Tibial nerve (tissue), 4 donors: ENCODE data around the gene SNRPD1.

Source experiments
- EP300 ChIP-seq, 2 donors: sonication (generic); formaldehyde crosslinking; IDR thresholded peaks; one replicate each; pipeline ENCODE4 v1.6.1; 2017; ENCODE audit warnings: antibody characterized with exemption in 2 of 2, mild to moderate bottlenecking in 1 of 2
- POLR2A ChIP-seq, 2 donors: fragments of 450-650 bp; IDR thresholded peaks; one replicate each; pipeline ENCODE4 v1.6.1; 2017; ENCODE audit warnings: antibody characterized with exemption in 2 of 2, mild to moderate bottlenecking in 2 of 2, moderate library complexity in 2 of 2
- TF ChIP-seq, protein P1 (sequence below), 5 experiments: fragments of 200-600 bp in 3 of 5; fragments of 450-650 bp in 2 of 5; sonication (generic) in 3 of 5; IDR thresholded peaks; one replicate each; pipeline ENCODE4 v1.5.1; 2016 to 2019; ENCODE audit warnings: antibody characterized with exemption in 5 of 5, mild to moderate bottlenecking in 3 of 5, moderate library complexity in 2 of 5

GRCh38 chr18:21605213-21605612 is 6.9 kb upstream of the SNRPD1 start:
- no peak for TF ChIP-seq POLR2A (IDR thresholded peaks at IDR 0.05)
- TF ChIP-seq, protein P1, sequence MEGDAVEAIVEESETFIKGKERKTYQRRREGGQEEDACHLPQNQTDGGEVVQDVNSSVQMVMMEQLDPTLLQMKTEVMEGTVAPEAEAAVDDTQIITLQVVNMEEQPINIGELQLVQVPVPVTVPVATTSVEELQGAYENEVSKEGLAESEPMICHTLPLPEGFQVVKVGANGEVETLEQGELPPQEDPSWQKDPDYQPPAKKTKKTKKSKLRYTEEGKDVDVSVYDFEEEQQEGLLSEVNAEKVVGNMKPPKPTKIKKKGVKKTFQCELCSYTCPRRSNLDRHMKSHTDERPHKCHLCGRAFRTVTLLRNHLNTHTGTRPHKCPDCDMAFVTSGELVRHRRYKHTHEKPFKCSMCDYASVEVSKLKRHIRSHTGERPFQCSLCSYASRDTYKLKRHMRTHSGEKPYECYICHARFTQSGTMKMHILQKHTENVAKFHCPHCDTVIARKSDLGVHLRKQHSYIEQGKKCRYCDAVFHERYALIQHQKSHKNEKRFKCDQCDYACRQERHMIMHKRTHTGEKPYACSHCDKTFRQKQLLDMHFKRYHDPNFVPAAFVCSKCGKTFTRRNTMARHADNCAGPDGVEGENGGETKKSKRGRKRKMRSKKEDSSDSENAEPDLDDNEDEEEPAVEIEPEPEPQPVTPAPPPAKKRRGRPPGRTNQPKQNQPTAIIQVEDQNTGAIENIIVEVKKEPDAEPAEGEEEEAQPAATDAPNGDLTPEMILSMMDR (IDR thresholded peaks at IDR 0.05): no peak
- no peak for TF ChIP-seq EP300 (IDR thresholded peaks at IDR 0.05)
